GM12874 (cell line): ENCODE results near the gene SAA2.

ENCODE experiments used
- TF ChIP-seq, protein P1 (sequence below): IDR thresholded peaks from 2 replicates; pipeline ENCODE4 v1.5.1; 2011; ENCODE audit warnings: low read depth, mild to moderate bottlenecking, control low read depth, low read length, moderate library complexity; ENCODE audit not compliant: insufficient read depth

The SAA2 gene

DNA sequence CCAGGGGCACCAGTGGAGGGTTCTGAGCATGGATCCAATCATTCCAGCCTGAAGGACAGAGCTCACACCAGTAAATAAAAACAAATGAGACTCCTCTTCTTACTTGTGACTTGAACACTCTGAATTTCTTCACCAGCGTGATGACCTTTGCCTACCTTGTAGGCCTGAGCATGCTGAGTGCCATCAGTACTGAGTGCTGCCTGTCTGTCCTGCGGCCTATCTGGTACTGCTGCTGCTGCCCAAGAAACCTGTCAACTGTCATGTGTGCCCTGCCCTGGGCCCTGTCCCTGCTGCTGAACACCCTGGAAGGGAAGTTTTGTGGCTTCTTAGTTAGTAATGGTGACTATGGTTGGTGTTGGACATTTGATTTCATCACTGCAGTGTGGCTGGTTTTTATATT lies 51.9 kb downstream of the SAA2 start:
- TF ChIP-seq, protein P1, sequence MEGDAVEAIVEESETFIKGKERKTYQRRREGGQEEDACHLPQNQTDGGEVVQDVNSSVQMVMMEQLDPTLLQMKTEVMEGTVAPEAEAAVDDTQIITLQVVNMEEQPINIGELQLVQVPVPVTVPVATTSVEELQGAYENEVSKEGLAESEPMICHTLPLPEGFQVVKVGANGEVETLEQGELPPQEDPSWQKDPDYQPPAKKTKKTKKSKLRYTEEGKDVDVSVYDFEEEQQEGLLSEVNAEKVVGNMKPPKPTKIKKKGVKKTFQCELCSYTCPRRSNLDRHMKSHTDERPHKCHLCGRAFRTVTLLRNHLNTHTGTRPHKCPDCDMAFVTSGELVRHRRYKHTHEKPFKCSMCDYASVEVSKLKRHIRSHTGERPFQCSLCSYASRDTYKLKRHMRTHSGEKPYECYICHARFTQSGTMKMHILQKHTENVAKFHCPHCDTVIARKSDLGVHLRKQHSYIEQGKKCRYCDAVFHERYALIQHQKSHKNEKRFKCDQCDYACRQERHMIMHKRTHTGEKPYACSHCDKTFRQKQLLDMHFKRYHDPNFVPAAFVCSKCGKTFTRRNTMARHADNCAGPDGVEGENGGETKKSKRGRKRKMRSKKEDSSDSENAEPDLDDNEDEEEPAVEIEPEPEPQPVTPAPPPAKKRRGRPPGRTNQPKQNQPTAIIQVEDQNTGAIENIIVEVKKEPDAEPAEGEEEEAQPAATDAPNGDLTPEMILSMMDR: no peak
